ENCODE results near the gene ROR1. TPM values are rescaled to one million over a fixed set of nuclear protein-coding genes. Genes with fewer than 3 reads are reported as not detected.

Gene ROR1
- total and polyA plus RNA-seq, 2 of the 4 experiments (the other 2 are of a cell fraction) = 4.4 to 10.0 TPM

GRCh38 chr1:64055310-64055709 is 281.5 kb downstream of the ROR1 start:
- DNase-seq (no peak), ATAC-seq (ENCODE audit: low read depth) (no peak)
- Histone ChIP-seq H2AK9ac (replicated peaks; ENCODE audit: low read depth, low read length, poor library complexity) (no peak overlapping the region), H3K18ac (ENCODE audit: low read depth, low read length) (no peak overlapping the region), H2BK20ac (ENCODE audit: low read depth, low read length) (no peak overlapping the region), H3K27me3 (ENCODE audit: control insufficient read depth, insufficient read depth, low read length) (peaks cover under 1% of the 10 kb centered on the region; the same call in 1 of the 2 replicates), H3K9me3 (ENCODE audit: control insufficient read depth, insufficient read depth, low read length) (no peaks in the 10 kb centered on the region), H3K4me2 (ENCODE audit: low read depth, low read length) (no peak overlapping the region), H3K14ac (replicated peaks; ENCODE audit: low read depth, low read length) (no peak overlapping the region), H3K23ac (ENCODE audit: low read depth, low read length) (no peak overlapping the region), H4K20me1 (ENCODE audit: insufficient read depth, low read length) (no peaks in the 10 kb centered on the region), H3K27ac (ENCODE audit: insufficient read depth, low read length) (no peak overlapping the region), H2AFZ (replicated peaks; ENCODE audit: low read length, poor library complexity) (no peak overlapping the region), H4K5ac (ENCODE audit: low read depth, low read length) (no peak overlapping the region), H4K8ac (ENCODE audit: low read depth in 2 of 2, low read length in 2 of 2) (no peak overlapping the region), H3K36me3 (ENCODE audit: control insufficient read depth, insufficient read depth, low read length) (no peaks in the 10 kb centered on the region), H2AK5ac (ENCODE audit: low read depth, low read length) (no peak overlapping the region), H3K9me1 (ENCODE audit: insufficient read depth, low read length) (no peaks in the 10 kb centered on the region), H2BK15ac (ENCODE audit: low read depth, low read length) (no peak overlapping the region), H3K79me1 (ENCODE audit: low read depth in 1 of 2, low read length in 2 of 2) (no peaks in the 10 kb centered on the region), H2BK5ac (ENCODE audit: low read depth, low read length, poor library complexity, severe bottlenecking) (no peak overlapping the region), H3K4me1 (ENCODE audit: control insufficient read depth, insufficient read depth, low read length) (no peaks in the 10 kb centered on the region), H3K56ac (ENCODE audit: extremely low read depth, insufficient read depth, low read length) (no peak overlapping the region), H4K91ac (ENCODE audit: insufficient read depth, low read depth, low read length) (no peak overlapping the region), H3K4ac (ENCODE audit: low read depth, low read length) (no peak overlapping the region), H3K9ac (ENCODE audit: low read depth, low read length) (no peak overlapping the region), H2BK120ac (ENCODE audit: low read depth, low read length) (no peak overlapping the region), H3K4me3 (ENCODE audit: insufficient read depth, low read depth, low read length) (no peak overlapping the region)
- no TSS peak for BruUV-seq (replicated peaks)
- WGBS, 2 experiments (ENCODE audit: extremely low coverage in 2 of 2, insufficient read length in 1 of 2) = no CpG with 5 or more reads among the region's 2 CpGs
- no peak for TF ChIP-seq USF2 (IDR thresholded peaks at IDR 0.05; ENCODE audit: low read depth, low read length)
- no peak for TF ChIP-seq MXI1 (IDR thresholded peaks at IDR 0.05; ENCODE audit: borderline replicate concordance, low read depth, low read length)
- no peak for TF ChIP-seq BHLHE40 (IDR thresholded peaks at IDR 0.05; ENCODE audit: low read depth, low read length)
- TF ChIP-seq CTCF (conservative IDR thresholded peaks at IDR 0.05; ENCODE audit: low read depth, low read length) = no peak
- TF ChIP-seq MAZ (IDR thresholded peaks at IDR 0.05; ENCODE audit: borderline replicate concordance, low read depth, low read length) = no peak
- no peak for TF ChIP-seq CEBPB (IDR thresholded peaks at IDR 0.05; ENCODE audit: low read depth, low read length)
- no peak for TF ChIP-seq POLR2A (IDR thresholded peaks at IDR 0.05; ENCODE audit: low read depth, low read length)
- TF ChIP-seq FOS (IDR thresholded peaks at IDR 0.05; ENCODE audit: low read depth, low read length) = no peak
- no peak for TF ChIP-seq ELK1 (IDR thresholded peaks at IDR 0.05; ENCODE audit: borderline replicate concordance, low read depth, low read length)
- TF ChIP-seq SMC3 (IDR thresholded peaks at IDR 0.05; ENCODE audit: low read depth, low read length) = no peak
- no peak for TF ChIP-seq RAD21 (IDR thresholded peaks at IDR 0.05; ENCODE audit: low read length)
- no peak for TF ChIP-seq RCOR1 (IDR thresholded peaks at IDR 0.05; ENCODE audit: insufficient replicate concordance, low read length)
- POLR2A ChIA-PET (ENCODE audit: unreplicated experiment) = no interaction called here
- intact Hi-C loops (cut with micrococcal nuclease) = no loop called here
- CTCF ChIA-PET = no interaction called here
- dilution Hi-C loops (cut with HindIII; ENCODE audit: low sequenced_read_pairs, unreplicated experiment) = no loop called here
- in situ Hi-C loops (cut with MboI; ENCODE audit: low sequenced_read_pairs) = no loop called here
